Astrocyte of the cerebellum (primary cell): ENCODE measurements around the gene CYB5R4.

Experiments used
- DNase-seq: peaks from one replicate; pipeline ENCODE4 v3.0.0-alpha.2; 2011; ENCODE audit warnings: low read depth
- H3K4me3 ChIP-seq: 2 replicates; pipeline ENCODE4 v1.5.1; 2011; ENCODE audit warnings: mild to moderate bottlenecking, low read depth, low read length, moderate library complexity
- in situ Hi-C: cut with HindIII; loops from 2 replicates; pipeline ENCODE4 v1.10.0; 2017; ENCODE audit warnings: low sequenced_read_pairs
- TF ChIP-seq, protein P1 (sequence below): IDR thresholded peaks from 2 replicates; pipeline ENCODE4 v1.5.1; 2012; ENCODE audit warnings: low read length, low read depth, moderate library complexity, mild to moderate bottlenecking; ENCODE audit errors: missing control alignments

CYB5R4 gene

DNA sequence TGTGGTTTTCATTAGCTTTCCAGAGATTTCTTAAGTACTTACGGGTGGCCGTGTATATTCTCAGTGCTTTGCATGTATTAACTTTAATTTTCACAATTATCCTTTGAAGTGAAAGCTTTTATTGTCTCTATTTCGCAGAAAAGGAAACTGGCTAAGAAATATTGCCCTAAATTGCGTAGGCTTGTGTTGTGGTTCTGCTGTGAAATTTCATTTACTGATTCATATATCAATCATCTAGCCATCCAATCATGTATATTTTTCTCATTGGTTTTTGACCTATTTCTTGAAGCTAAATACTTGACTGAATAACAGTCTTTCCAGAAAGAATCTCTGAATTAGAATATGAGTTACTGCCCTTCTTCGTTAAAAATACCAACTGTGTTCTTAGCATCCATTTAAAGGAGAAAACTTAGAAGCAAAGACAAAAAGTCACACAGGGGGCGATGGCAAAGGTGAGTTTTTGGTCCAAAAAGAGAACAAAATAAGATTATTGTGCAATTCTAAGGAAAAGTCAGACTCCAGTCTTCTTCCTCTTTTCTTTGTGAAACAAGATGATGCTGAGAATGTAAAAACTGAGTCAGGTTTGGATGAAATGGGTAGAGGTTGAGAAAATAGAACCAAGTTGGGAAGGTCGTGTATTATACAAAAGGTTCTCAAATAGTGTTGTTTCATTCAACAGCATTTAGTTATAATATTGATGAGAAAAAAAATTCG lies 1.4 kb downstream of the CYB5R4 start:
- TF ChIP-seq, protein P1, sequence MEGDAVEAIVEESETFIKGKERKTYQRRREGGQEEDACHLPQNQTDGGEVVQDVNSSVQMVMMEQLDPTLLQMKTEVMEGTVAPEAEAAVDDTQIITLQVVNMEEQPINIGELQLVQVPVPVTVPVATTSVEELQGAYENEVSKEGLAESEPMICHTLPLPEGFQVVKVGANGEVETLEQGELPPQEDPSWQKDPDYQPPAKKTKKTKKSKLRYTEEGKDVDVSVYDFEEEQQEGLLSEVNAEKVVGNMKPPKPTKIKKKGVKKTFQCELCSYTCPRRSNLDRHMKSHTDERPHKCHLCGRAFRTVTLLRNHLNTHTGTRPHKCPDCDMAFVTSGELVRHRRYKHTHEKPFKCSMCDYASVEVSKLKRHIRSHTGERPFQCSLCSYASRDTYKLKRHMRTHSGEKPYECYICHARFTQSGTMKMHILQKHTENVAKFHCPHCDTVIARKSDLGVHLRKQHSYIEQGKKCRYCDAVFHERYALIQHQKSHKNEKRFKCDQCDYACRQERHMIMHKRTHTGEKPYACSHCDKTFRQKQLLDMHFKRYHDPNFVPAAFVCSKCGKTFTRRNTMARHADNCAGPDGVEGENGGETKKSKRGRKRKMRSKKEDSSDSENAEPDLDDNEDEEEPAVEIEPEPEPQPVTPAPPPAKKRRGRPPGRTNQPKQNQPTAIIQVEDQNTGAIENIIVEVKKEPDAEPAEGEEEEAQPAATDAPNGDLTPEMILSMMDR = no peak
- H3K4me3 ChIP-seq = no peak overlapping the region
- in situ Hi-C loops = no loop called here

GRCh38 chr6:83862776-83863471 lies 3.4 kb downstream of the CYB5R4 start:
- TF ChIP-seq, protein P1 = no peak
- H3K4me3 ChIP-seq = no peak overlapping the region
- no peak for DNase-seq
- in situ Hi-C loops = no loop called here

More for the DNA sequence above, 1.4 kb downstream of the CYB5R4 start:
- no peak for DNase-seq

DNA sequence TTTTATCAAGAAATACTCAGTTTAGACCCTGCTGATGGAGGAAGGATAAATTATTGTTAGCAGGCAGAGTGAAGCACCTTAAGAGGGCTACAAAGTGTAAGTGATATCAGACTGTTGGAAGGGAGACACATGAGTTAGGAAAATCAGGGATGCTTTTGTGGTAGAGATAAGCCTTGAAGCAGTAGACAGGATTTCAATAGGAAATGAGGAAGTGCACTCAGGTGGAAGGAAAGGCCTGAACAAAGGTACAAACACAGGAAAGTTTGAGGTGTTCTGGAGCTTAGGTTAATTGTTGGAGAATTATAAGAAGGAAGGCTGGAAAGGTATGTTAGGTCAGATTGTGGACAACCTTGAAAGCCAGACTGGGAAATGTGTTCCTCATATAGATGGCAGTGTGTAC lies 7.6 kb downstream of the CYB5R4 start:
- in situ Hi-C loops = no loop called here
- TF ChIP-seq, protein P1 = no peak
- no peak for DNase-seq
- no peak overlapping the region for H3K4me3 ChIP-seq

DNA sequence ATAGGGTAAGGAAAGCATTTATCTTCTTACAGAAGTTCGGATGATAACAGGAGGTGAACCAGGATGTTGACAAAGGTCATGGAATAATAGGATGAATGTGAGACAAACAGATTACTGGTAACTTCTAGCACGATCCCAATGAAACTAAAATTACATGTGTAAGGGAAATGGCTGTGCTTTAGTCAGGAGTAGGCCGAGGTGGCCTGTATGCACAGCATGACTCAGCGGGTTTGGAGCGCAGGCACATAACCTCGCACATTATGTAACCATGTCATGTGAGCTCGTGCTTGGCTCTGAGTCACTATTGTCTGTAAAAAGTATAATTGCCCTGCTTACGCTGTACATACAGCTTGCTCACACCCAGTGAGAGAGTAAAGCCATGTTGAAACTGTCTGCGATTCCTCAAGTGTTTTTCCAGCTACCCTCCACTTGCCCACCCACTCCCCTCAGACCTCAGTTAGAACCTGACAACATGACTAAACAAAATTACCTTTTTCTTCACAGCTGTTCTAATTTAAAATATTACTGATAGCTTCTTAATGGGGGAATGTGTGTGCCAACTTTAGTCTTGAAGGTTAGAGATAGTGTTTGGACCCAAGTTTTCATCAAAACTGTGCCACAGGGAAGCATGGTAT lies 8.2 kb downstream of the CYB5R4 start:
- no peak for DNase-seq
- TF ChIP-seq, protein P1 = no peak
- in situ Hi-C loops = no loop called here
- H3K4me3 ChIP-seq = no peak overlapping the region

DNA sequence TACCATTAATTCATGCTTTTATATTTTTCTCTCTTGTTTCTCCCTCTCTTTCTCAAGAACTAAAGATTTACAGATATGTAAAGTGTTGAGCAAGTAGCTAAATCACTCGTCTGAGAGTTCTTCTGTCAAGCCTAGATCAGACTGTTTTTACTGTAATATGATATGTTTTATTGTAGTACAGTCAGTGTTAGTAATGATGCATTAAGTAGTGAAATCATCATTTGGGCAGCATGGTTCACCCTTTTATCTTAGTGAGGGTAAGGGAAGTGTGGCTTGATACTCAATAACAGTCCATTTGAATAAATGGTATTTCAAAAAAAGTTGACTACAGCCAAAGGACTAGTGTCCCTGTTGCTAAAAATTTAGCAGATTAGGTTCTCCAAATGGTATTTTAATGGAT lies 9.2 kb downstream of the CYB5R4 start:
- DNase-seq = no peak
- in situ Hi-C loops = no loop called here
- H3K4me3 ChIP-seq = no peak overlapping the region
- TF ChIP-seq, protein P1 = no peak

DNA sequence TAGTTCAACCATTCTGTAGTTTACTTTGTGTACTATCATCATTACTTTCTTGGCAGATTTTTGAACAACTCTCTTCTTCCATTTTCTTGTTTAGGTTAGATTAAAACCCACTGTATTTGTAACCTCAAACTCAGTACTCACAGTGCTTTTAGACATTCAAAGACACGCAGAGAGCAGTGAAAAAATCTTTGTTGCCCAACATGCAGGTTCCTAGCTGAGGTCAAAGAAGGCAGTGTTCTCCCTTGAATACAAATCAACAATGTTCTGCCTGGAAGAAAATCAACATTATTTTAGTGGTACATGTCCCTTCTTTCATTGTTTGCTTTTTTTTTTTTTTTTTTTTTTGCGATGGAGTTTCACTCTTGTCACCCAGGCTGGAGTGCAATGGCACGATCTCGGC lies 11.2 kb downstream of the CYB5R4 start:
- TF ChIP-seq, protein P1 = no peak
- in situ Hi-C loops = no loop called here

More for the DNA sequence above, 11.2 kb downstream of the CYB5R4 start:
- no peak overlapping the region for H3K4me3 ChIP-seq
- no peak for DNase-seq
